Stimulated activated CD8-positive, alpha-beta memory T cell treated with anti-CD3 and anti-CD28 coated beads, Interleukin-2, amount 100 ng/mL, for 1 hour (primary cell): Measurements from ENCODE around the gene C10orf95.

Experiments
- DNase-seq, 2 donors: peaks; one replicate each; pipeline ENCODE4 v3.0.0-alpha.2; 2020; ENCODE audit warnings: low read depth in 2 of 2

The C10orf95 gene

GRCh38 chr10:102401735-102402511 lies 49.4 kb downstream of the C10orf95 start:
- DNase-seq = no peak

GRCh38 chr10:102401342-102401654 lies 50.0 kb downstream of the C10orf95 start:
- DNase-seq = no peak

- no peak for DNase-seq
Observed at GRCh38 chr10:102400598-102401341, 50.6 kb downstream of the C10orf95 start.

- no peak for DNase-seq
Observed at GRCh38 chr10:102400076-102400475, 51.3 kb downstream of the C10orf95 start.
